Stimulated activated CD8-positive, alpha-beta memory T cell treated with anti-CD3 and anti-CD28 coated beads, Interleukin-4, amount 100 ng/mL, for 4 hours (primary cell): ENCODE measurements around the gene KRTAP20-3.

Experiments
- DNase-seq, 2 donors: peaks; one replicate each; pipeline ENCODE4 v3.0.0-alpha.2; 2020; ENCODE audit warnings: low read depth in 2 of 2, low spot score in 1 of 2

The KRTAP20-3 gene

GRCh38 chr21:30642564-30642963 is at the start of gene KRTAP20-3:
Gene KRTAP20-3, plus strand, starts transcription at chr21:30642864.
- DNase-seq, result no peak

GRCh38 chr21:30598802-30599201 is 43.9 kb upstream of the KRTAP20-3 start, which contains the start of gene KRTAP6-2:
Gene KRTAP6-2, minus strand, starts transcription at chr21:30598902. Its CDS starts 28 bp downstream, at chr21:30598874.
- DNase-seq, result no peak

GRCh38 chr21:30600787-30601186 is 41.9 kb upstream of the KRTAP20-3 start, which contains the start of gene KRTAP22-1:
Gene KRTAP22-1, plus strand, starts transcription at chr21:30601087.
- DNase-seq, result no peak

- DNase-seq, result no peak
These were observed 36.7 kb upstream of the KRTAP20-3 start for GRCh38 chr21:30605968-30606367.

GRCh38 chr21:30612132-30612531 is 30.5 kb upstream of the KRTAP20-3 start:
- no peak for DNase-seq

- no peak for DNase-seq
These were observed 28.8 kb upstream of the KRTAP20-3 start, which contains the start of gene KRTAP6-1 for GRCh38 chr21:30613836-30614235. Gene KRTAP6-1, minus strand, starts transcription at chr21:30613930. Its CDS starts 26 bp downstream, at chr21:30613904.

GRCh38 chr21:30615199-30615598 is 27.5 kb upstream of the KRTAP20-3 start:
- no peak for DNase-seq

GRCh38 chr21:30616125-30616524 is 26.5 kb upstream of the KRTAP20-3 start, which contains the start of gene KRTAP20-1:
Gene KRTAP20-1, plus strand, starts transcription at chr21:30616425. Its CDS starts 30 bp downstream, at chr21:30616455.
- DNase-seq, result no peak

GRCh38 chr21:30620080-30620479 is 22.6 kb upstream of the KRTAP20-3 start:
- DNase-seq, result no peak

GRCh38 chr21:30620522-30620921 is 22.1 kb upstream of the KRTAP20-3 start, which contains the start of gene KRTAP20-4:
Gene KRTAP20-4, plus strand, starts transcription at chr21:30620627.
- no peak for DNase-seq

GRCh38 chr21:30623362-30623761 is 19.3 kb upstream of the KRTAP20-3 start:
- DNase-seq, result no peak

GRCh38 chr21:30625449-30626165 is 17.1 kb upstream of the KRTAP20-3 start:
- DNase-seq, result no peak

- no peak for DNase-seq
These were observed 14.6 kb upstream of the KRTAP20-3 start for GRCh38 chr21:30628109-30628508.

- no peak for DNase-seq
These were observed 13.5 kb upstream of the KRTAP20-3 start for GRCh38 chr21:30629200-30629599.

GRCh38 chr21:30634906-30635305 is 7.8 kb upstream of the KRTAP20-3 start, which contains the start of gene KRTAP20-2:
Gene KRTAP20-2, plus strand, starts transcription at chr21:30635206. Its CDS starts 58 bp downstream, at chr21:30635264.
- no peak for DNase-seq

- no peak for DNase-seq
These were observed 4.0 kb upstream of the KRTAP20-3 start for GRCh38 chr21:30638686-30639085.

- DNase-seq, result no peak
These were observed 4.3 kb downstream of the KRTAP20-3 start for GRCh38 chr21:30646904-30647414.

GRCh38 chr21:30652891-30653290 is 10.2 kb downstream of the KRTAP20-3 start:
- no peak for DNase-seq

- DNase-seq, result no peak
These were observed 26.1 kb downstream of the KRTAP20-3 start for GRCh38 chr21:30668776-30669175.

- no peak for DNase-seq
These were observed 30.5 kb downstream of the KRTAP20-3 start for GRCh38 chr21:30672985-30673650.

- DNase-seq, result no peak
These were observed 31.6 kb downstream of the KRTAP20-3 start for GRCh38 chr21:30674312-30674711.

- DNase-seq, result no peak
These were observed 34.1 kb downstream of the KRTAP20-3 start for GRCh38 chr21:30676737-30677136.
